ENCODE measurements around the gene GPHN.

Gene GPHN

GRCh38 chr14:67186172-67186768 is 678.3 kb downstream of the GPHN start:
- DNase-seq: no peak

- DNase-seq: no peak
Measured at GRCh38 chr14:67186789-67187584, 679.0 kb downstream of the GPHN start.

- no peak for DNase-seq
Measured at GRCh38 chr14:67187826-67188225, 679.9 kb downstream of the GPHN start.

- no peak for DNase-seq
Measured at GRCh38 chr14:67188326-67188725, 680.4 kb downstream of the GPHN start.

GRCh38 chr14:67191768-67192290 is 683.9 kb downstream of the GPHN start:
- DNase-seq: no peak

- no peak for DNase-seq
Measured at GRCh38 chr14:67192366-67192765, 684.4 kb downstream of the GPHN start.

GRCh38 chr14:67195279-67195678 is 687.3 kb downstream of the GPHN start:
- DNase-seq: no peak

- DNase-seq: no peak
Measured at GRCh38 chr14:67199016-67199415, 691.1 kb downstream of the GPHN start.

- DNase-seq: no peak
Measured at GRCh38 chr14:67207810-67208209, 699.9 kb downstream of the GPHN start.

GRCh38 chr14:67218126-67218525 is 710.2 kb downstream of the GPHN start:
- no peak for DNase-seq

- DNase-seq: no peak
Measured at GRCh38 chr14:67221248-67221981, 713.5 kb downstream of the GPHN start.

- no peak for DNase-seq
Measured at GRCh38 chr14:67221982-67222328, 714.0 kb downstream of the GPHN start.

GRCh38 chr14:67225523-67225922 is 717.6 kb downstream of the GPHN start:
- DNase-seq: no peak

- no peak for DNase-seq
Measured at GRCh38 chr14:67228325-67228984, 720.5 kb downstream of the GPHN start.

Measured in inflammatory macrophage treated with lipopolysaccharide for 1 hour (primary cell).